CD14-positive monocyte (primary cell): ENCODE data around the gene SLC24A3. TPM values are rescaled to one million over a fixed set of nuclear protein-coding genes. Genes with fewer than 3 reads are reported as not detected.

Experiments
- DNase-seq, 3 donors: peaks; one replicate each; pipeline ENCODE4 v3.0.0-alpha.2; 2011 to 2022
- H2AFZ ChIP-seq: 2 replicates; pipeline ENCODE4 v1.6.0; 2012; ENCODE audit warnings: mild to moderate bottlenecking, low read depth, low read length, inconsistent platforms; ENCODE audit not compliant: insufficient read depth, poor library complexity, severe bottlenecking
- H3K27ac ChIP-seq, 2 donors: 1 replicate in 1 of 2; 2 replicates in 1 of 2; pipeline ENCODE4 v1.5.1; 2012 to 2013; ENCODE audit warnings: low read length in 2 of 2, control low read depth in 1 of 2, inconsistent platforms in 1 of 2, low read depth in 1 of 2, mild to moderate bottlenecking in 1 of 2
- H3K27me3 ChIP-seq, 2 donors: one replicate each; pipeline versions ENCODE4 v1.6.0 to v1.6.1; 2011 to 2013; ENCODE audit warnings: low read length in 2 of 2; ENCODE audit not compliant: control insufficient read depth in 2 of 2, insufficient read depth in 2 of 2
- H3K36me3 ChIP-seq, 2 donors: replicated peaks in 1 of 2; 1 replicate in 1 of 2; 2 replicates in 1 of 2; pipeline versions ENCODE4 v1.5.1 to v1.6.1; 2012 to 2013; ENCODE audit warnings: low read length in 2 of 2, control low read depth in 1 of 2, inconsistent platforms in 1 of 2, mild to moderate bottlenecking in 1 of 2; ENCODE audit not compliant: insufficient read depth in 2 of 2, control insufficient read depth in 1 of 2
- H3K4me1 ChIP-seq, 2 donors: 1 replicate in 1 of 2; 2 replicates in 1 of 2; pipeline versions ENCODE4 v1.5.1 to v1.6.1; 2012 to 2013; ENCODE audit warnings: low read length in 2 of 2, control low read depth in 1 of 2, inconsistent platforms in 1 of 2, mild to moderate bottlenecking in 1 of 2, moderate library complexity in 1 of 2; ENCODE audit not compliant: insufficient read depth in 2 of 2, control insufficient read depth in 1 of 2
- H3K4me2 ChIP-seq: replicated peaks from 2 replicates; pipeline ENCODE3; 2012; ENCODE audit warnings: low read length, moderate library complexity, mild to moderate bottlenecking; ENCODE audit not compliant: poor library complexity, severe bottlenecking; ENCODE audit errors: extremely low read depth
- H3K4me3 ChIP-seq, 3 experiments: fragments of 200-600 bp in 1 of 3; sonication (generic) in 1 of 3; replicated peaks in 1 of 3; 1 replicate in 2 of 3; 2 replicates in 1 of 3; pipeline ENCODE4 v1.5.1; 2011 to 2013; ENCODE audit warnings: low read length in 3 of 3, mild to moderate bottlenecking in 3 of 3, control low read depth in 2 of 3, low read depth in 2 of 3, inconsistent platforms in 1 of 3, moderate library complexity in 1 of 3
- H3K79me2 ChIP-seq: 2 replicates; pipeline ENCODE4 v1.6.0; 2012; ENCODE audit warnings: mild to moderate bottlenecking, control low read depth, inconsistent platforms, low read length, moderate library complexity; ENCODE audit not compliant: insufficient read depth
- H3K9ac ChIP-seq: 2 replicates; pipeline ENCODE4 v1.6.0; 2017; ENCODE audit warnings: low read length, mild to moderate bottlenecking; ENCODE audit not compliant: insufficient read depth, poor library complexity, severe bottlenecking
- H3K9me3 ChIP-seq, 2 donors: replicated peaks in 1 of 2; 1 replicate in 1 of 2; 2 replicates in 1 of 2; pipeline versions ENCODE4 v1.5.1 to v1.6.1; 2012 to 2013; ENCODE audit warnings: low read length in 2 of 2, control low read depth in 1 of 2; ENCODE audit not compliant: control insufficient read depth in 1 of 2, insufficient read depth in 1 of 2
- H4K20me1 ChIP-seq: 2 replicates; pipeline ENCODE4 v1.6.0; 2012; ENCODE audit warnings: mild to moderate bottlenecking, low read length, control low read depth, moderate library complexity; ENCODE audit not compliant: insufficient read depth
- H3K27ac Mint-ChIP-seq, 7 donors: one replicate each; pipeline ENCODE4 v1.8.0; 2020; ENCODE audit warnings: mild to moderate bottlenecking in 7 of 7, mixed read lengths in 7 of 7, moderate library complexity in 6 of 7, inconsistent platforms in 2 of 7
- H3K27me3 Mint-ChIP-seq, 3 donors: one replicate each; pipeline ENCODE4 v1.8.0; 2021 to 2022; ENCODE audit warnings: low read depth in 3 of 3, mild to moderate bottlenecking in 3 of 3, mixed read lengths in 3 of 3, moderate library complexity in 3 of 3, inconsistent platforms in 1 of 3
- H3K36me3 Mint-ChIP-seq, 2 donors: one replicate each; pipeline ENCODE4 v1.8.0; 2020; ENCODE audit warnings: mixed read lengths in 2 of 2, inconsistent platforms in 1 of 2, mild to moderate bottlenecking in 1 of 2
- H3K4me1 Mint-ChIP-seq: one replicate; pipeline ENCODE4 v1.8.0; 2020; ENCODE audit warnings: mild to moderate bottlenecking, mixed read lengths
- H3K4me3 Mint-ChIP-seq, 2 donors: one replicate each; pipeline ENCODE4 v1.8.0; 2020; ENCODE audit warnings: mild to moderate bottlenecking in 2 of 2, mixed read lengths in 2 of 2, moderate library complexity in 1 of 2
- H3K9me3 Mint-ChIP-seq, 7 donors: one replicate each; pipeline ENCODE4 v1.8.0; 2020 to 2022; ENCODE audit warnings: mixed read lengths in 7 of 7, mild to moderate bottlenecking in 6 of 7, moderate library complexity in 6 of 7, inconsistent platforms in 2 of 7
- WGBS: methylation state at CpG from one replicate; pipeline ENCODE4 v1.1.5; 2013; ENCODE audit warnings: missing lambda C conversion rate; ENCODE audit not compliant: insufficient coverage; 5-methylcytosine and 5-hydroxymethylcytosine counted together
- intact Hi-C, 2 donors: fragments of 100-400 bp; cut with micrococcal nuclease; formaldehyde crosslinking; loops; one replicate each; pipeline versions ENCODE4 v1.15.0 to v1.15.1; 2023
- polyA plus RNA-seq, 3 donors: library from polyadenylated mRNA; depleted of rRNA in 1 of 3; unstranded in 2 of 3; stranded (reverse) in 1 of 3; fragments of 300-500 nt in 2 of 3; fragments of >200 nt in 1 of 3; fragmentation: Illumina TruSeq in 2 of 3; gene quantifications; 1 replicate in 2 of 3; 2 replicates in 1 of 3; pipeline ENCODE4 v1.2.3, GENCODE V29; 2012 to 2021
- TF ChIP-seq, protein P1 (sequence below): fragments of 200-600 bp; IDR thresholded peaks from one replicate; pipeline ENCODE4 v1.8.0; 2022; ENCODE audit warnings: antibody characterized with exemption, mild to moderate bottlenecking

Gene SLC24A3
- polyA plus RNA-seq, 3 donors, result 0.04 to 0.08 TPM; not detected in 1

DNA sequence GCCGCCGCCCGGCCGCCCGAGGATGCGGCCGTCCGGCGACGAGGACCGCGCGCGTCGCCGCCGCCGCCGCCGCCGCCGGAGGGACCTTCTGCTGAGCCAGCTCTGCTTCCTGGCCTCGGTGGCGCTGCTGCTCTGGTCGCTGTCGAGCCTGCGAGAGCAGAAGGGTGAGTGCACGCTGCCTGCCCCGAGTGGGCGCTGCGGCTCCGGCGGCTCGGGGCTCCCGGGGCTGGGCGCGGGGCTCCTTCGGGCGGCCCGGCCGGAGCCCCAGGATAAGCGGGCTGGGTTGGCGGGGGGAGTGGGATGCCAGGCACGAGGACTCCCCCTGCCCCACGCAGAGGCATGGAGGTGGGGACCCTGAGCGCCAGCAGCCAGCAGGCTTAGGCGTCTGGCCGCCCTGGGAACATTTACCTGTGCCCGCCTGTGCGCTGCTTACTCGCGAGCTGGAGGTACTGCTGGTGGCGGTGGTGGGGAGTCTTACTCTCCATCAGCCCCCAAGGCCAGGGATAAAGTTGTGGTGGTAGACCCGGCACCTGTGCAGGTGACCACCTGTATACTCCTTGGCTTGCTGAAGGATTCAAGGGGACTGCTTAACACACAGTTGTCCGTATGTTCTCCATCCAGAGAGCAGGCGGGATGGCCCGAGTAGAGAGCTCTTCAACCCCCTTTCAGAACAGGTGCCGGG, 520 bp downstream of the SLC24A3 start:
- Histone ChIP-seq H3K4me3 (peak overlapping the region in 2 of 3 experiments; percentile 22 to 71), H4K20me1 (no peaks in the 10 kb centered on the region), H3K27me3 (peaks cover 12 to 21% of the 10 kb centered on the region in 2 donors), H3K4me1 (peaks cover 19 to 21% of the 10 kb centered on the region in 2 donors), H3K36me3 (no peaks in the 10 kb centered on the region), H3K9ac (peak overlapping the region; percentile 24), H3K9me3 (no peaks in the 10 kb centered on the region), H3K4me2 (peak overlapping the region; percentile 83), H3K27ac (no peak overlapping the region), H2AFZ (peak overlapping the region; percentile 53), H3K79me2 (no peaks in the 10 kb centered on the region)
- intact Hi-C loops, result loop anchor here (10.0 kb wide), 2 partner anchors 62 to 102 kb away; no protein-coding TSS in a partner anchor
- peaks cover 0 to 3% (median 0%) of the 10 kb centered on the region in 7 donors for H3K9me3 Mint-ChIP-seq
- 2% methylated on average over 45 of the region's 58 CpGs for WGBS
- TF ChIP-seq, protein P1, sequence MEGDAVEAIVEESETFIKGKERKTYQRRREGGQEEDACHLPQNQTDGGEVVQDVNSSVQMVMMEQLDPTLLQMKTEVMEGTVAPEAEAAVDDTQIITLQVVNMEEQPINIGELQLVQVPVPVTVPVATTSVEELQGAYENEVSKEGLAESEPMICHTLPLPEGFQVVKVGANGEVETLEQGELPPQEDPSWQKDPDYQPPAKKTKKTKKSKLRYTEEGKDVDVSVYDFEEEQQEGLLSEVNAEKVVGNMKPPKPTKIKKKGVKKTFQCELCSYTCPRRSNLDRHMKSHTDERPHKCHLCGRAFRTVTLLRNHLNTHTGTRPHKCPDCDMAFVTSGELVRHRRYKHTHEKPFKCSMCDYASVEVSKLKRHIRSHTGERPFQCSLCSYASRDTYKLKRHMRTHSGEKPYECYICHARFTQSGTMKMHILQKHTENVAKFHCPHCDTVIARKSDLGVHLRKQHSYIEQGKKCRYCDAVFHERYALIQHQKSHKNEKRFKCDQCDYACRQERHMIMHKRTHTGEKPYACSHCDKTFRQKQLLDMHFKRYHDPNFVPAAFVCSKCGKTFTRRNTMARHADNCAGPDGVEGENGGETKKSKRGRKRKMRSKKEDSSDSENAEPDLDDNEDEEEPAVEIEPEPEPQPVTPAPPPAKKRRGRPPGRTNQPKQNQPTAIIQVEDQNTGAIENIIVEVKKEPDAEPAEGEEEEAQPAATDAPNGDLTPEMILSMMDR, result peak; percentile 48
- peaks cover 0 to 3% of the 10 kb centered on the region in 2 donors for H3K36me3 Mint-ChIP-seq
- peak overlapping the region; percentile 23 to 65 for H3K4me3 Mint-ChIP-seq
- peaks cover 23 to 42% (median 32%) of the 10 kb centered on the region in 3 donors for H3K27me3 Mint-ChIP-seq
- peaks cover 25% of the 10 kb centered on the region for H3K4me1 Mint-ChIP-seq
- peak; percentile 64 to 78 (median 71) for DNase-seq
- H3K27ac Mint-ChIP-seq, result no peak overlapping the region

DNA sequence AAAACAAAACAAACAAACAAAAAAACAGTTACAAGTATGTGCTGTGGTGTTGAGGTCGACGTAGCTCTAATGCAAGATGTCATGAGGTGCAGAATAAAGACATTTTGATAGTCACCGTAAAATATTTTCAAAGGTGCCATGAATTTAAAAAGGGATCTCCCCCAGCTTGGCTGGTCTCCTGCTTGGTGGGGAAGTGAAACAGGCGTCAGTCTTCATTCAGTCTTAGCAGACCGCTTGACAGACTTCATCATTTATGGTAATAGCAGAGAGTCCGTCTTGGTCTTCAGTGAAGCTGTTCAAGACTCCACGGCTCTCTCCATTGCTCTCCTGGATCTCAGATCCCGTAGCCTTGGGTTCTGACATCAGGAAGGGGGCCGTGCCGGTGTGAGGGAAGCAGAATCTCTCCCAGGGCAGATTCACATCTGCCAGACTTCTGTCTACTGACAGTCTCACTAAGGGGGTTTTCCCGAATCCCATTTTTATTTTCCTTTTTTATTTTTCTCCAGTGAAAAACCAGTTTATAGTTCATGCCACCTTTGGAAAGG, 1.6 kb downstream of the SLC24A3 start:
- H3K4me3 Mint-ChIP-seq, result peak overlapping the region in 1 of 2 donors; percentile 23
- no peak overlapping the region for H3K27ac ChIP-seq
- H3K4me2 ChIP-seq, result no peak overlapping the region
- no peak overlapping the region for H3K4me3 ChIP-seq
- no peaks in the 10 kb centered on the region for H4K20me1 ChIP-seq
- peak; percentile 18 to 51 (median 43) for DNase-seq
- no peak overlapping the region for H3K9ac ChIP-seq
- H2AFZ ChIP-seq, result no peak overlapping the region
- peaks cover 23 to 36% (median 32%) of the 10 kb centered on the region in 3 donors for H3K27me3 Mint-ChIP-seq
- TF ChIP-seq, protein P1, result no peak
- peaks cover 25% of the 10 kb centered on the region for H3K4me1 Mint-ChIP-seq
- H3K36me3 Mint-ChIP-seq, result peaks cover 0 to 3% of the 10 kb centered on the region in 2 donors
- intact Hi-C loops, result loop anchor here (10.0 kb wide), 2 partner anchors 61 to 101 kb away; no protein-coding TSS in a partner anchor
- 6% methylated on average over 3 of the region's 11 CpGs for WGBS
- no peaks in the 10 kb centered on the region for H3K36me3 ChIP-seq
- peaks cover 19 to 21% of the 10 kb centered on the region in 2 donors for H3K4me1 ChIP-seq
- no peaks in the 10 kb centered on the region for H3K9me3 ChIP-seq
- peak overlapping the region in 1 of 7 donors; percentile 40 for H3K27ac Mint-ChIP-seq
- H3K9me3 Mint-ChIP-seq, result peaks cover 0 to 3% (median 0%) of the 10 kb centered on the region in 7 donors
- peaks cover 10 to 21% of the 10 kb centered on the region in 2 donors for H3K27me3 ChIP-seq
- no peaks in the 10 kb centered on the region for H3K79me2 ChIP-seq
